Measurements from ENCODE around the gene C4orf54. TPM values are rescaled to one million over a fixed set of nuclear protein-coding genes. Genes with fewer than 3 reads are reported as not detected.

C4orf54 gene
- total and polyA plus RNA-seq, 4 donors: 0.05 to 0.20 (median 0.06) TPM; not detected in 1

DNA sequence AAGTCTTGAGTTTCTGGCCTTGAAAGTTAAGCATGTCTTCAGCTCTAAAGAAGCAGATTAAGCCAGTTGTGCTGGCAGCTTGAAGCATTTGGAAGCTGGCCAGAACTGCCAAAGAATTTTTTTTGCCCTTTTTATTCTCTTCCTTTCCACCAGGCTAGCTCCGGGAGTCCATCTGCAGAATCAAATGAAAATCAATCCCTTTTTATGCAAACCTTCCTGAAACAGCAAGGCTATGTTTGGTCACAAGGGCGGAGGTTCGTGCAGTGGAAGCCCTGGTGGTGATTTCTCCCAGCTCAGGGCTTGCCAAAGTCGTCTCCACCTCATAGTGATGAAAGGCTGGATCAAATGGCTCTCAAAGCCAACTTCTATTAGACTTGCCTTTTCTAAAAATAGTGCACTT is 21.6 kb upstream of the C4orf54 start:
- Histone ChIP-seq H3K4me1 (ENCODE audit: control insufficient read depth, insufficient read depth, low read length) (no peaks in the 10 kb centered on the region), H3K27me3 (ENCODE audit: control insufficient read depth, insufficient read depth, low read length) (no peaks in the 10 kb centered on the region), H3K27ac (ENCODE audit: low read depth, low read length) (no peak overlapping the region), H3K9me3 (ENCODE audit: control insufficient read depth, insufficient read depth, low read length) (no peaks in the 10 kb centered on the region), H3K36me3 (ENCODE audit: control insufficient read depth, insufficient read depth, low read length) (no peaks in the 10 kb centered on the region), H3K4me3 (ENCODE audit: low read depth, low read length) (no peak overlapping the region)
- DNase-seq (ENCODE audit: low read depth in 4 of 6, low spot score in 6 of 6): peak in 2 of 6 donors; percentile 47 to 66
- WGBS (ENCODE audit: insufficient coverage): 0% methylated on average over 1 of the region's 4 CpGs

DNA sequence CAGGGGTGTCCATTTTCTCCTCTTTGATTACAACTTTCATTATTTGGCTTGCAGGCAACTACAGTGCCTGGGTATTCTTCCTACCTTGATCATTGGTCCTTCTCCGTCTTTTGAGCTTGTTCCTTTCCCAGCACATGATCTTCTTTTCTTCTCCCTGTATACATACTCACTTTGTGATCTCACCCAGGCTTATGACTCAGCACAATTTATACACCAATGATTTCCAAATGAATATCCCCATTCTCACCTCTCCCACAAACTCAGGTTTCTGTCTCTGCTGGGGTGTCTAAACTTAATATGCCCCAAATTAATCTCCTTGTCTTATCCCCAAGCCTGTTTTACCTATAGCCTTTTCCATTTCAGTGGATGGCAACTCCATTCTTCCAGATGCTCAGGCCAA is 19.5 kb upstream of the C4orf54 start:
- no peak for DNase-seq (ENCODE audit: low read depth in 4 of 6, low spot score in 6 of 6)
- Histone ChIP-seq H3K36me3 (ENCODE audit: control insufficient read depth, insufficient read depth, low read length) (no peaks in the 10 kb centered on the region), H3K4me3 (ENCODE audit: low read depth, low read length) (no peak overlapping the region), H3K9me3 (ENCODE audit: control insufficient read depth, insufficient read depth, low read length) (no peaks in the 10 kb centered on the region), H3K27ac (ENCODE audit: low read depth, low read length) (no peak overlapping the region), H3K4me1 (ENCODE audit: control insufficient read depth, insufficient read depth, low read length) (no peaks in the 10 kb centered on the region), H3K27me3 (ENCODE audit: control insufficient read depth, insufficient read depth, low read length) (no peaks in the 10 kb centered on the region)
- WGBS (ENCODE audit: insufficient coverage): 88% methylated on average over 1 of the region's 1 CpG

DNA sequence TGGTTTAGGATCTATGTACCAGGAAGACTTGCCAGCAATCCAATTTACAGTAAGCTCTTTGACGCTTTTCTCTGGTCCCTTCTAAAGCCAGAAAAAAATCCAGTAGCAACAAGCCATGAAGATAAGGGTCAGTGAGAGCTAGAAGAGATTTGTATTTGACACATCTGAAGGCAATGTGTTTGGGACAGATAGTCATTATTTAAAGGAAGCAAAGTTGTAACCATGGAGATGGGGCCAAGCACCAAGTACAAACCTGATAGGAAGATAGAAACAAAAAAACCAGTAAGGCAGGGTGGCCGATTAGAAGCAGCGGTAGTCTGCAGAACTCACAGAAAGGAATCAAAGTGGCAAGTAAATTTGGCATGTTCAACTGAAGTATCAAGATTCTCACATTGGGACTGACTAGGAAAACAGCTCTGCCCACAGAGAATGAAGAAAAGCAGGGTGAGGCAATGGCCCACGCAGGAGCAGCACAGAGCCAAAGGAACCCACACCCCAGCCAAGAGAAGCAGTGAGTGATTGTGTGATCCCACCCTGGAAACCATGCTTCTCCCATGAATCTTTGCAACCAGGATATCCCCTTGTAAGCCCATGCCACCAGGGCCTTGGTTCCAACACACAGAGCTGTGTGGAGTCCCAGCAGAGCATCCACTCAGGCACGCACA is 12.9 kb upstream of the C4orf54 start:
- no peaks in the 10 kb centered on the region for H3K36me3 ChIP-seq (ENCODE audit: control insufficient read depth, insufficient read depth, low read length)
- H3K4me1 ChIP-seq (ENCODE audit: control insufficient read depth, insufficient read depth, low read length): no peaks in the 10 kb centered on the region
- no peaks in the 10 kb centered on the region for H3K27me3 ChIP-seq (ENCODE audit: control insufficient read depth, insufficient read depth, low read length)
- no peaks in the 10 kb centered on the region for H3K9me3 ChIP-seq (ENCODE audit: control insufficient read depth, insufficient read depth, low read length)
- WGBS (ENCODE audit: insufficient coverage): 76% methylated on average over 3 of the region's 5 CpGs
- no peak overlapping the region for H3K27ac ChIP-seq (ENCODE audit: low read depth, low read length)
- DNase-seq (ENCODE audit: low read depth in 4 of 6, low spot score in 6 of 6): no peak
- H3K4me3 ChIP-seq (ENCODE audit: low read depth, low read length): no peak overlapping the region

DNA sequence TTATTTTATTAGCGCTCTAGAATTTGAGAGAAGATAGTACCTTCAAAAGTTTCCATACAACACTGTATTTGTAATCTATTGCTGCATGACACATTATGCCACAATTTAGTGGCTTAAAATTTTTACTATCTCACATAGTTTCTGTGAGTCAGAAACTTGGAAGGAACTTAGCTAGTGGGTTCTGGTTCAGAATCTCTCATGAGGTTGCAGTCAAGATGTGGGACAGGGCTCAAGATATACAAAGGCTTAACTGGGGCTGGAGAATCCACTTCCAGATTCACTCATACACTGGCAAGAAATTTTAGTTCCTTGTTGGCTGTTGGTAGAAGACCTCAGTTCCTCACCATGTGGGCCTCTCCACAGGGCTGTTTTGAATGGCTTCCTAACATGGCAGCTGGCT is 11.5 kb upstream of the C4orf54 start:
- H3K36me3 ChIP-seq (ENCODE audit: control insufficient read depth, insufficient read depth, low read length): no peaks in the 10 kb centered on the region
- no peak overlapping the region for H3K27ac ChIP-seq (ENCODE audit: low read depth, low read length)
- H3K4me3 ChIP-seq (ENCODE audit: low read depth, low read length): no peak overlapping the region
- H3K9me3 ChIP-seq (ENCODE audit: control insufficient read depth, insufficient read depth, low read length): no peaks in the 10 kb centered on the region
- WGBS (ENCODE audit: insufficient coverage): no CpG with 5 or more reads among the region's 1 CpG
- no peak for DNase-seq (ENCODE audit: low read depth in 4 of 6, low spot score in 6 of 6)
- H3K4me1 ChIP-seq (ENCODE audit: control insufficient read depth, insufficient read depth, low read length): no peaks in the 10 kb centered on the region
- no peaks in the 10 kb centered on the region for H3K27me3 ChIP-seq (ENCODE audit: control insufficient read depth, insufficient read depth, low read length)

DNA sequence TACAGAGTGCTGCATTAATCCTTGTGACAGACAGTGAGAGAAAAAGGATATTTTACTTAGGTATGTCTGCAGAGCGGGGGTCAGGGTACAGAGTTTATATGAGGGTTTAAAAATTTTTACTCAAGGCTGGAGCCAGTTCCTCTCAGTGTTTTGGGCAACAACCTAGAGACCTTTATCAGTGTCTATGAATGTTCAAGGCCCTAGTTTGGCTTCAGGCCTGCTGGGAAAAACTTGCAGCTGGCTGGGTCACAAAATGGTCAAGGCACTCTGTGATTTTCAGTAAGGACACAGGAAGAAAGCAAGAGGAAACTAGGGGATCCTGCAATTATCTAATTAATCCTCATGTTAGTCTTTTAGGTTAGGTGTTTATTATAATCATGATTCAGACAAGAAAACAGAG is 10.8 kb upstream of the C4orf54 start:
- no peak overlapping the region for H3K27ac ChIP-seq (ENCODE audit: low read depth, low read length)
- no peaks in the 10 kb centered on the region for H3K4me1 ChIP-seq (ENCODE audit: control insufficient read depth, insufficient read depth, low read length)
- H3K27me3 ChIP-seq (ENCODE audit: control insufficient read depth, insufficient read depth, low read length): no peaks in the 10 kb centered on the region
- no peak for DNase-seq (ENCODE audit: low read depth in 4 of 6, low spot score in 6 of 6)
- 100% methylated on average over 1 of the region's 1 CpG for WGBS (ENCODE audit: insufficient coverage)
- no peaks in the 10 kb centered on the region for H3K9me3 ChIP-seq (ENCODE audit: control insufficient read depth, insufficient read depth, low read length)
- no peaks in the 10 kb centered on the region for H3K36me3 ChIP-seq (ENCODE audit: control insufficient read depth, insufficient read depth, low read length)
- no peak overlapping the region for H3K4me3 ChIP-seq (ENCODE audit: low read depth, low read length)

DNA sequence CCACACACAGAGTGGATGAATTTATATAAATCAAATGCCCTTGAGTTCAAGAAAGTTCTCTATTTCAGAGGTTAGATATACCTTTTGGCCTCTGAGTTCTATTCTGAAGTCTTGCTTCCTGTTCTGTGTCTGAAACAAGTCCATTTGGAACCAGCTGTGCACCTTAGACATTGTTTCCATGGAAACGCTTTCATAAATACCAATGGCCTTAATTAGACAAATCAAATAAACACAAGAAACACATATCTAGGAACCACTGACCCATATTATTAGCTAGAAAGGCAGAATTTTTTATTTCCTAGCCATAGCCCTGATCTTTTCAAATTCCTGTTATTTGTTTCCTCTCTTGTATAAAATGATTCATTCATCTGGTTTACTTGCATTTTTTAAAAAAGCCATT is 8.4 kb upstream of the C4orf54 start:
- DNase-seq (ENCODE audit: low read depth in 4 of 6, low spot score in 6 of 6): peak in 1 of 6 donors; percentile 62
- Histone ChIP-seq H3K4me1 (ENCODE audit: control insufficient read depth, insufficient read depth, low read length) (no peaks in the 10 kb centered on the region), H3K36me3 (ENCODE audit: control insufficient read depth, insufficient read depth, low read length) (no peaks in the 10 kb centered on the region), H3K4me3 (ENCODE audit: low read depth, low read length) (no peak overlapping the region), H3K9me3 (ENCODE audit: control insufficient read depth, insufficient read depth, low read length) (no peaks in the 10 kb centered on the region), H3K27me3 (ENCODE audit: control insufficient read depth, insufficient read depth, low read length) (no peaks in the 10 kb centered on the region), H3K27ac (ENCODE audit: low read depth, low read length) (no peak overlapping the region)
- no CpG with 5 or more reads among the region's 1 CpG for WGBS (ENCODE audit: insufficient coverage)

DNA sequence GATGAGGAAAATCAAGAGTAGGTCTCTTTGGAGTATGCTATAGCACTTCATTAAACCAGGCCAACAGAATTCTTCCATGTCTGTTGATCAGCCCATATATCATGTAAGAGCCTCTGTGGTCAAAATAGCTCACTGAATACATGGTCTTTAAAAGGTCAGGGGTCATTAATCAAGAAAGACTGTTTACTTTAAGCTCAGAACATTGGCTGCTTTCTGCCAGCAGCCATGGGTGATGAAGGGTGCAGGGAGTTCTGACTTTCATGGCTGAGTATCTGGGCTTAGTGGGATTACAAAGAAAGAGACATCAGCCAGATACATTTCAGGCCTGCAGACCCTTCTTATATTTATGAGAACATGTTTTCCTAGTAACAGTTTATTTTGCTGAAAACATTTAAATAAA is 7.1 kb upstream of the C4orf54 start:
- DNase-seq (ENCODE audit: low read depth in 4 of 6, low spot score in 6 of 6): no peak
- H3K4me3 ChIP-seq (ENCODE audit: low read depth, low read length): no peak overlapping the region
- H3K36me3 ChIP-seq (ENCODE audit: control insufficient read depth, insufficient read depth, low read length): no peaks in the 10 kb centered on the region
- H3K9me3 ChIP-seq (ENCODE audit: control insufficient read depth, insufficient read depth, low read length): no peaks in the 10 kb centered on the region
- H3K27ac ChIP-seq (ENCODE audit: low read depth, low read length): no peak overlapping the region
- H3K27me3 ChIP-seq (ENCODE audit: control insufficient read depth, insufficient read depth, low read length): no peaks in the 10 kb centered on the region
- no peaks in the 10 kb centered on the region for H3K4me1 ChIP-seq (ENCODE audit: control insufficient read depth, insufficient read depth, low read length)

DNA sequence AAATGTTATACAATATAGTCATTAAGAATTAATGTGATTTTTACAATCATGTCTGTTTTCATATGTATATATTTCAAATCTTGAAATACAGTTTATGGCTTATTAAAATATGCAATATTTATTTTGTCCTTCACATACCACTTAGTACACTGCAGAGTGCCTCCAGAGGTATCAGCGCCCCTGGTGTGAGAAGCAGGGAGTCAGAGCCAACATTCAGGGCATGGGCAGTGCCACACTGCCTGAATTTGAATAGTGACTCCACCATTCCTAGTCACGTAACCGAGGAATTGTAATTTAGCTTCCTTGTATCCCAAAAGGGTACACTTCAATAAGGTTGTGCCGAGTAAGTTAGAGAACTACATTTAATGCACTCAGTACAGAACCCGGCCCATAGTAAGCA is 4.3 kb upstream of the C4orf54 start:
- H3K4me3 ChIP-seq (ENCODE audit: low read depth, low read length): no peak overlapping the region

DNA sequence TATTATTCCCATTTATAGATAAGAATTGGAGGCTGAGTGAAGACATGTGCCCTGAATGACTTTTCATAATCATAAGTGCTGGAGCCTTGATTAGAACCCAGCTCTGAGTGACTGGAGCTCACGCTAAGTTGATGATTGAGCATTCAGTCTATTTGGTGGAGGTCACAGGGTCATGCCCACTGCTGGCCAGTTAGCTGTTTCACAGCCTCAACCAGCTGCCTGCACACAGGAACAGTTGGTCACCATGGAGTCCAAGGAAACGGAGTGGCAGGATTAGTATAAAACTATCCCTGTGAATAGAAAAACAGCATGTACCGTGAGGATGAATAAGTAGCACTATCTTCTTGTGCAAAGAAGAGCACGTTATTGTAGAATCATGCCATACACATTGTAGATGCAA is 1.0 kb upstream of the C4orf54 start:
- Histone ChIP-seq H3K4me3 (ENCODE audit: low read depth, low read length) (no peak overlapping the region), H3K36me3 (ENCODE audit: control insufficient read depth, insufficient read depth, low read length) (no peaks in the 10 kb centered on the region), H3K4me1 (ENCODE audit: control insufficient read depth, insufficient read depth, low read length) (no peaks in the 10 kb centered on the region), H3K27ac (ENCODE audit: low read depth, low read length) (no peak overlapping the region), H3K27me3 (ENCODE audit: control insufficient read depth, insufficient read depth, low read length) (no peaks in the 10 kb centered on the region), H3K9me3 (ENCODE audit: control insufficient read depth, insufficient read depth, low read length) (no peaks in the 10 kb centered on the region)
- DNase-seq (ENCODE audit: low read depth in 4 of 6, low spot score in 6 of 6): no peak
- WGBS (ENCODE audit: insufficient coverage): 82% methylated on average over 1 of the region's 4 CpGs

More for the DNA sequence above, 4.3 kb upstream of the C4orf54 start:
- Histone ChIP-seq H3K36me3 (ENCODE audit: control insufficient read depth, insufficient read depth, low read length) (no peaks in the 10 kb centered on the region), H3K9me3 (ENCODE audit: control insufficient read depth, insufficient read depth, low read length) (no peaks in the 10 kb centered on the region), H3K27ac (ENCODE audit: low read depth, low read length) (no peak overlapping the region), H3K4me1 (ENCODE audit: control insufficient read depth, insufficient read depth, low read length) (no peaks in the 10 kb centered on the region), H3K27me3 (ENCODE audit: control insufficient read depth, insufficient read depth, low read length) (no peaks in the 10 kb centered on the region)
- 100% methylated on average over 1 of the region's 5 CpGs for WGBS (ENCODE audit: insufficient coverage)
- DNase-seq (ENCODE audit: low read depth in 4 of 6, low spot score in 6 of 6): no peak

DNA sequence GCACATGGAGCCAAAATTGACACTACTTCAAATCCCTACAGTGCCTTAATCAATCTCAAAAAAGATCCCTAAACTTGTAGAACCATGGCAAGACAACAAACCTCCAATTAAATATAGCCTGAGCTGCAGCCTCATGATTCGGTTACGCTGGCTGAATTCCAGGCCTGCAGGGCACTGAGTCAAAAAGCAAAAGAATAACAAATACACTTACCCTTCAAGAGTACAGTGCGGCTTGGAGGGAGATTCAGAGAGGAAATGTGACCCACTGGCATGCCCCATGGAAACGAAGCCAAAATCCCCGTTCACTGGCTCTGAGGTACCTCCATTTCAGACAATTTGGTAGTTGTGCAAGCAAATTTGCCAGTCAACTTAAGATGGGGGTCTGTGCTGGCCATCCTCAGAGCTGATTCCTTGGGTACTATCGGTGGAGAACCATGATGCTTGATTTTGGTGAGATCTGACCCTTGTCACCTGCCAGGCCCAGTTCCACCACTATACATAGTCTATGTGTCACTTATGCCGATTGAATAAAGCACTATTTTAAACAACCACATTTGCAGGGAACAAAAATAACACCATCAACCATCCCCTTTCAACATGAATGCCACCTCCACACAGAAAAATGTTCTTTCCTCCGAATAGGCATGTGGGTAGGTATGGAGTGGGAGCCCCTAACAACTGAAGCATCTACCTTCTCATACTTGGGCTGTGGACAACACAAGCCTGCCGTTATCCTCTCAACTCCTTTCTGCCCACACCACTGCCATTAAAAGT is 2.1 kb downstream of the C4orf54 start:
- WGBS (ENCODE audit: insufficient coverage): 46% methylated on average over 5 of the region's 9 CpGs
- H3K4me1 ChIP-seq (ENCODE audit: control insufficient read depth, insufficient read depth, low read length): no peaks in the 10 kb centered on the region
- no peaks in the 10 kb centered on the region for H3K27me3 ChIP-seq (ENCODE audit: control insufficient read depth, insufficient read depth, low read length)
- no peak overlapping the region for H3K4me3 ChIP-seq (ENCODE audit: low read depth, low read length)
- peak in 1 of 6 donors; percentile 46 for DNase-seq (ENCODE audit: low read depth in 4 of 6, low spot score in 6 of 6)
- no peak overlapping the region for H3K27ac ChIP-seq (ENCODE audit: low read depth, low read length)
- no peaks in the 10 kb centered on the region for H3K36me3 ChIP-seq (ENCODE audit: control insufficient read depth, insufficient read depth, low read length)
- no peaks in the 10 kb centered on the region for H3K9me3 ChIP-seq (ENCODE audit: control insufficient read depth, insufficient read depth, low read length)
